Suprapubic skin (tissue), 4 donors: ENCODE results near the gene AP5B1.

Source experiments
- CTCF ChIP-seq, 2 donors: fragments of 200-600 bp in 1 of 2; fragments of 450-650 bp in 1 of 2; sonication (generic) in 1 of 2; IDR thresholded peaks; one replicate each; pipeline ENCODE4 v1.5.1; 2016 to 2019; ENCODE audit warnings: antibody characterized with exemption in 2 of 2, mild to moderate bottlenecking in 1 of 2, moderate library complexity in 1 of 2
- EP300 ChIP-seq: sonication (generic); formaldehyde crosslinking; IDR thresholded peaks from one replicate; pipeline ENCODE4 v1.6.1; 2017; ENCODE audit warnings: antibody characterized with exemption
- POLR2A ChIP-seq, 2 donors: fragments of 450-650 bp; IDR thresholded peaks; one replicate each; pipeline ENCODE4 v1.6.1; 2017; ENCODE audit warnings: antibody characterized with exemption in 2 of 2, mild to moderate bottlenecking in 2 of 2, moderate library complexity in 2 of 2
- POLR2AphosphoS5 ChIP-seq, 3 donors: sonication (generic); formaldehyde crosslinking; IDR thresholded peaks; one replicate each; pipeline ENCODE4 v1.6.1; 2017; ENCODE audit warnings: antibody characterized with exemption in 3 of 3

DNA sequence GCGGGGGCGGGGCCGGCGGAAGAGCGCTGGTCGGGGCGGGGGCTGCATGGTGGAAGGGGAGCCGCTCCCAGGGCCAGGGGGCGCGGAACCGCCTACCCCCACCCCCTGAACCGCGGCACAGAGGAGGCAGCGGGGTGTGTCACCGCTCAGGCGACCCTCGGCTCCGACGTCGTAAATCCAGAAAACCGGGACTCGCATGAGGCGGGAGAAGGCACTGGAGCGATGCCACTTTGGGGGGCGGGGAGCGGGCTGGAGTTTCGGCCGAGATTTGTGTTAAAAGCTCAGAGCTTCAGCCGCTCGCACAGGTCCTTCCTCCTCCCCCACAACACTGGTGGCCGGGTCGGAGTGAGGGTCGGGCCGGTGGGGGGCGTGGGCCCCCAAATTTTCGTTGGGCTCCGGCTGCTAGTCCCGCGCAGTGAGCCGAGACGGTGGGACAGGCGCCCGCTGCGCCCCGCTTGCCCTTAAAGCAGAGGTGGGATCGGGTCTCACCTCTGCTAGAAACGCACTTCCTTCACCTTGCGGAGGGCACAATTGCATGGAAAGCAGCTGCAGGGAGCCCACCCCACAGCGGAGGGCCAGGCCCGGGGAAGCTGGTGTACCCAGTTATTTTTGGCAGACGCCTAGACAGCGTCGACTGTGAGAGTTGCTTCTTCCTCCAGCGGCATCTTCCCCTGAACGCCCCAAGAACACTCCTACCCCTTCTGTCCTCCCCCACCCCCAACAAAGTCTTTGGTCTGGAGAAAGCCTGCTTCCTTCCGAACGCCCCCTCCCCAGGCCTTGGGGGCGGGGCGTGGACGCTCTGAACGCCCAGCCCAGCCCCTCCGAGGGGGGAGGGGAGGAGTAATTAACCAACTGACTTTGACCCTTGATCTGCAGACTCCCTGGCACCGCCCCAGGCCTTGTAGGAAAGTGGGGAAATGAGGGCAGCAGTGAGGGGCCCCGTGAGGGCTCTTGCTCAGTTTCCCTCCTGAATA lies 7.2 kb upstream of the AP5B1 start:
- TF ChIP-seq CTCF (IDR thresholded peaks at IDR 0.05), result no peak
- no peak for TF ChIP-seq POLR2A (IDR thresholded peaks at IDR 0.05)
- TF ChIP-seq POLR2AphosphoS5 (IDR thresholded peaks at IDR 0.05), result no peak
- TF ChIP-seq EP300, result no peak
